ENCODE measurements around the gene MRGPRG. TPM values are rescaled to one million over a fixed set of nuclear protein-coding genes. Genes with fewer than 3 reads are reported as not detected.

Gene MRGPRG
- total RNA-seq, 1 donor from 2014 or later = not detected

DNA sequence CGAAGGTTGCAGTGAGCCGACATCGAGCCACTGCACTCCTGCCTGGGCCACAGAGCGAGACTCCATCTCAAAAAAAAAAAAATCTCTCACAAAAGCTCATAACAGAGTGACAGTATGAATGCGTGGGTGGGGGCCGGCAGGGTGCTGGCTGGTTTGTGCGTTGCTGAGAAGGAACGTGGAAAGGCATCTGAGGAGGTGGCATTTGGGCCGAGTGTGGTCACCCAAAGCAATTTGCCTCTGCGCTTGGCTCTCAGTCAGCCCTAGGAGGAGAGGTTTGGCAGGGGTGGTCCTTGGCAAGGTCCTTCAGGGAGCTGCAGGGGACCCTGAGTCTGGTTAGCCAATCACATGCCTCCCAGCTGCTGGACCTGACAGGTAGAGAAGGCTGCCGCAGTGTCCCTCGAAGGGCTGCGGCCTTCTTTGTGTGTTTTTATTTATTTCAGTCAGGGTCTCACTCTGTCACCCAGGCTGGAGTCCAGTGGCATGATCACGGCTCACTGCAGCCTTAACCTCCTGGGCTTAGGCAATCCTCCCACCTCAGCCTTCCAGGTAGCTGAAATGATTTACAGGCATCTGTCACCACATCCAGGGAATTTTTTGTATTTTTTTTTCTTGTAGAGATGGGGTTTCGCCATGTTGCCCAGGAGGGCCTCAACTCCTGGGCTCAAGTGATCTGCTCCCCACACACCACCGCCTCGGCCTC is 30.0 kb downstream of the MRGPRG start:
- no peak for ATAC-seq
- intact Hi-C loops (cut with DNase I) = no loop called here
- no peak for DNase-seq (ENCODE audit: missing footprints)

DNA sequence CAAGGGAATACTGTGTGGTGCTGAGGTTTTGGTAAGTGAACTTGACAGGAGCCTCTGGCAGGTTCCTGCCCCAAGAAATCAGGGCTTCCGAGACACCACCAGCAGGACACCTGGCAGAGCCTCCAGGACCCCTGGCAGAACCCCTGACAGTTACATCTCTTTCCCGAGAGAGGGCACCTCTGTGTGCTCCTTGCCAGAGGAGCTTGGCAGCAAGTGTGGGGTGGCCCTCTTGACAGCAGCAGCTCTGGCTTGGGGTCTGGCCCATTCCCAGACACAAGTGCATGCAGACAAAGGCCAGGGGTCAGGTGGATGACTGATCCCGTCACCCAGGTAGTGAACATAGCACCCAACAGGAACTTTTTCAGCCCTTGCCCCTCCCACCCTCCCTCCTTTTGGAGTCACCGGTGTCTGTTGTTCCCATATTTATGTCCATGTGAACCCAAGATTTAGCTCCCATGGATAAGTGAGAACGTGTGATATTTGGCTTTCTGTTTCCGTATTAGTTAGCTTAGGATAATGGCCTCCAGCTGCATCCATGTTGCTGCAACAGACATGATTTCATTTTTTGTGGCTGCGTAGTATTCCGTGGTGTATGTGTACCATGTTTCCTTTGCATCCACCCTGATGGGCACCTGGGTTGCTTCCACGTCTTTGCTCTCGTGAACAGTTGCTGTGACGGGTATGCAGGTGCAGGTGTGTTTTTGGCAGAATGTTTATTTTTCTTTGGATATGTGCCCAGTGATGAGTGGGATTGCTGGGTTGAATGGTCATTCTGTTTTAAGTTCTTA is 32.3 kb downstream of the MRGPRG start:
- intact Hi-C loops (cut with DNase I) = no loop called here
- DNase-seq (ENCODE audit: missing footprints) (no peak), ATAC-seq (no peak)

DNA sequence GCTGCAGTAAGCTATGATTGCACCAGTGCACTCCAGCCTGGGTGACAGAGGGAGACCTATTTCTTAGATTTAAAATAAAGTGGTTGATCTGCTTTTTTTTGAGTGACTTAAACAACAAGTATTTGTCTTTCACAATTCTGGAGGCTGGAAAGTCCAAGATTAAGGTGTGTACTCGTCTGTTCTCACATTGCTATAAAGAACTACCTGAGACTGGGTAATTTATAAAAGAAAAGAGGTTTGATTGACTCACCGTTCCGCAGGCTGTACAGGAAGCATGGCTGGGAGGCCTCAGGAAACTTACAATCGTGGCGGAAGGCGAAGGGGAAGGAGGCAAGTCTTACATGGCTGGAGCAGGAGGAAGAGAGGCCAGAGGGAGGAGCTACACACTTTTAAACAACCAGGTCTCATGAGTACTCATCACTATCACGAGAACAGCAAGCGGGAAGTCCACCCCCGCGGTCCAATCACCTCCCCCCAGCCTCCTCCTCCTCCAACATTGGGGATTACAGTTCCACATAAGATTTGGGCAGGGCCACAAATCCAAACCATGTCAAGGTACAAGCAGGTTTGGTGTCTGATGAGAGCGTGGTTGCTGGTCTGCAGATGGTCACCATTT is 33.8 kb downstream of the MRGPRG start:
- DNase-seq (ENCODE audit: missing footprints) (no peak), ATAC-seq (no peak)
- intact Hi-C loops (cut with DNase I) = no loop called here

DNA sequence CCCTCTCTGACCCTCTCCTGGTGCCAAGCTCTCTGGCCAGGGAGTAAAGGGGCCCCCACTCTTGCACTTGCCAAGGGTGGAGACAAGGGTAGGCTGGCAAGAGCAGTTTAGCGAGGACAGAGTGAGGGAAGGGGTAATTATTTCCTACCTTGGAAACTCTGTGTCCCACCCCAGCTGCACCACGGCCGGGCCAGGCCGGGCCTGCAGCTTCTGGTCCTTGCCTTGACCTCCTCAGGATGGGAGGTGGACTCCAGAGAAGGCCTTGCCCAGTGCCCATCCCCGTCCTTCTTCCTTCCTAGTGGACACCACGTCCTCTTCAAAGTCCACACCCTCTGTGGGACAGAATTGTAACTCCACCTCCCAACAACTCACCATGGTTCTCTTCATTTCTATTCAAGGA is 35.1 kb downstream of the MRGPRG start:
- intact Hi-C loops (cut with DNase I) = no loop called here
- ATAC-seq (no peak), DNase-seq (ENCODE audit: missing footprints) (no peak)

DNA sequence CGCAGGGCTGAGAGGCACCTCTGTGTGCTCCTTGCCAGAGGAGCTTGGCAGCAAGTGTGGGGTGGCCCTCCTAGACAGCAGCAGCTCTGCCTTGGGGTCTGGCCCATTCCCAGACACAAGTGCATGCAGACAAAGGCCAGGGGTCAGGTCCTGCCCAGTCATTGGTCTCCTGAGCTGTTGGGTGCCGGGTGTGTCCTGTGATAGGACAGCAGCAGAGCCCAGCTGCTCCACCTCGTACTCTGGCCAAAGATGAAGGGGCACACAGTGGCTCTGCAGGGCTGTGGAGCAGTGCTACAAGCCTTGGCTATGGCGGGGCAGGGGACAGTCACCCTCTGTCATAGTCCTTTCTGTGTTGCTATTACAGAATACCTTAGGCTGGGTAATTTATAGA is 36.2 kb downstream of the MRGPRG start:
- intact Hi-C loops (cut with DNase I) = no loop called here
- no peak for DNase-seq (ENCODE audit: missing footprints)
- ATAC-seq = no peak

DNA sequence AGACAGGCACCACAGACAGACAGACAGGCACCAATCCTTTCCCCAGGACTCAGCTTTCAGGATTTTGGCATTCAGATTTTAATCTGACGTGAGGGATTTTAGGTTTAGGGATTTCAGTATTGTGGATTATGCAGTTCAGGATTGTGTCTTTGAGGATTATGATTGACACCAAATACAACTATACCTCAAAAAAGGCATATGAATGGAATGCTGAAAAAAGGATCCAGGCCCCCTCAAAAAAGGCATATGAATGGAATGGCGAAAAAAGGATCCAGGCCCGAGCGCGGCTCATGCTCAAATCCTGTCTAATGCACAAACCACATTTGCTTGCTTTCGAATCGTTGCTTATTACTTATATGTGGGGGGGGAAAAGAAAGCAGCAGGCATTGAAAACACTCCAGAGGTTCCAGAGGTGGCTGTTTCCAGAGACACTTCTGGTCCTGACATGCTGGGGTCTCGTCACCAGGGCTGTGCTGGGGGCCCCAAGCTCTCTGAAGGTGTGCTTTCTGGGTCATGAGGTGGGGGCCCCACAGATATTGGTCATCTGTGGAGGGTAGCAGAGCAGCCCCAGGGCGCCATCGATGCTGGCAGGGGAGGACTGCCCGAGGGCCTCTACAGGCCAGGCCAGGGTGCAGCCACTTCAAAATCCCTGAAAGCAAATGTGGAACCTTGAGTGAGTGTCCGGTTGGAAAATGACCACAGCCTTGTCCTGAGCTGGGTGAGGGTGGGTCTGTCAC is 36.7 kb downstream of the MRGPRG start:
- intact Hi-C loops (cut with DNase I) = no loop called here
- DNase-seq (ENCODE audit: missing footprints) (no peak), ATAC-seq (no peak)

DNA sequence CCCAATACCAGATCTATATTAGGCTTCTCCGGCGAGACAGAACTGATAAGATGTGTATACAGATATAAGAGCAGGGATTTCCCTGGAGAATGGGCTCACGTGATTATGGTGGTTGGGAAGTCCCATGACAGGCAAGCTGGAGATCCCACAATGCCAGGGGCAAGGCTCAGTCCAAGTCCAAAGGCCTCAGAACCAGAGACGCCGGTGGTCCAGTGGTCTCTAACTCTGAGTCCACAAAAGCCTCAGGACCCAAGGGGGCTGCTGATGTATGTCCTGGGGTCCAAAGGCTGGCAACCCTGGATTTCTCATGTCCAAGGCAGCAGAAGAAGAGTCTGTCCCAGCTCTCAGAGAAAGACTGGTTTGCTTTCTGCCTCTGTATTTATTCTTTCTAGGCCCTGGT is 37.7 kb downstream of the MRGPRG start:
- intact Hi-C loops (cut with DNase I) = no loop called here
- no peak for ATAC-seq
- DNase-seq (ENCODE audit: missing footprints) = no peak

DNA sequence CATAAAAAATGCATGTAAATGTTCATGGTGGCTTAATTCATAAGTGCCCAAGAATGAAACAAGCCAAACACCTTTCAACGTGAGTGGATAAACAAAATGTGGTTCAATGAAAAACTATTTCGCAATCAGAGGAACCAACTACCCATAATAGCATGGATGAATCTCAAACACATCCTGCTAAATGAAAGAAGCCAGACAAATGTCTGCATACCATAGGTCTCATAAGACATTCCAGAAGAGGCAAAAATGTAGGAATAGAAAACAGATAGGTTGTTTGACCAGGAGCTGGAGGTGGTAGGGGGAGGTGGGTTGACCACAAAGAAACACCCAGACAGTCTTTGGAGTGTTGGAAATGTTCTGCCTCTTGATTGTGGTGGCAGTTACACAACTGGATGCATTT is 40.3 kb downstream of the MRGPRG start:
- DNase-seq (ENCODE audit: missing footprints) (no peak), ATAC-seq (no peak)
- intact Hi-C loops (cut with DNase I) = no loop called here

DNA sequence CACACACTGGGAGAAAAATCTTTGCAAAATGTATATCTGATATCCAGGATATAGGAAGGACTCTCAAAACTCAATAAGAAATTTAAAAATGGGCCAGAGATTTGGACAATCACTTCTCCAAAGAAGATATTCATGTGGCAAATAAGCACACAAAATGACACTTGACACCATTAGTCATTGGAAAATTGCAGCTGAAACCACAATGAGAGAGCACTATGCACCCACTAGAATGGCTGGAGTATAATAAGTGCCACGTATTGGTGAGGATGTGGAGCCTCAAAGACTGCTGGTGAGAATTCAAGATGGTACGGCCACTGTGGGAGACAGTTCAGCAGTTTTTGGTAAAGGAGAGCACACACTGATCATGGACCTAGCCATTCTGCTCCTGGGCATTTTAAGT is 40.7 kb downstream of the MRGPRG start:
- ATAC-seq (no peak), DNase-seq (ENCODE audit: missing footprints) (no peak)
- intact Hi-C loops (cut with DNase I) = no loop called here

DNA sequence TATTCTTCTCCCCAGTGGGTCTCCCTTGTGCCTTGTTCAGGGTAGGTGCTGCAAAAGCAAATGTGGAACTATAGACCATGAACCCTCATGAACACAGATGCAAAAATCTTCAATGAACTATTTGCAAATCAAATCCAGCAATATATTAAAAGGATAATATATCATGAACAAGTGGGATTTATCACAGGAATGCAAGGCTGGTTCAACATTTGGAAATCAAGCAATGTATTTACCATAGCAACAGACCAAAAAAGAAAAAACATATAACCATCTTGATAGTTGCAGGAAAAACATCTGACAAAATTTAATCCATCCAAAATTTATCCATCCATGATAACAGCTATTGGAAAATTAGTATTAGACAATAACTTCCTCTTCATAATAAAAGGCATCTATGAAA is 42.1 kb downstream of the MRGPRG start:
- ATAC-seq (no peak), DNase-seq (ENCODE audit: missing footprints) (no peak)
- intact Hi-C loops (cut with DNase I) = no loop called here

DNA sequence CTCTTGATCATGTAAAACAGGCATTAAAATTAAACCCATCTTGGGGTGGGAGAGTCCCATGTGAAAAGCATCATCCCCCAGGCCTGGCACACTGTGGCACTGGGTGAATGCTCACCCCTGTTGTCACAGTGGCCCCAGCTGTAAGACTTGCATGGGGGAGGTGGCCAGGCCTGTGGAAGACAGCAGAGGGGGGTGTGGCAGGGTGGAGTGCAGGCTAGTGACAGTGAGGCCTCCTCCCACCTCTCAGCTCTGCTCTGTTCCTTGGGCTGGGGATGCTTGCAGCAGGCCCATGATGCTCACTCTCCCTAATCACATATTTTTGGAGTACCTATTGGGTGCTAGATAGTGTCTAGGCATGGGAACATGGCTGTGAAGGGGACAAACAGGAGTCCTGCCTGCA is 43.4 kb downstream of the MRGPRG start:
- intact Hi-C loops (cut with DNase I) = no loop called here
- no peak for DNase-seq (ENCODE audit: missing footprints)
- ATAC-seq = no peak

DNA sequence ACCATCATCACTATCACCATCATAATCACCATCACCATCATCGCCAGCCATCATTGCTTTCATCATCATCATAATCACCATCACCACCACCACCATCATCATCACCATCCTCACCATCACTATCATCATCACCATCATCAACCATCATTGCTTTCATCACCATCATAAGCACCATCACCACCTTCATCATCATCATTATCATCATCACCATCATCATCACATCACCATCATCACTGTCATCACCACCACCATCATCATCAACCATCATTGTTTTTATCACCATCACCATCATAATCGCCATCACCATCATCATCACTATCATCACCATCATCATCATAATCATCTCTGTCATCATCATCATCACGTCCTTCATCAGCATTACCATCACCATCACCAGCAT is 44.2 kb downstream of the MRGPRG start:
- no peak for ATAC-seq
- intact Hi-C loops (cut with DNase I) = no loop called here

DNA sequence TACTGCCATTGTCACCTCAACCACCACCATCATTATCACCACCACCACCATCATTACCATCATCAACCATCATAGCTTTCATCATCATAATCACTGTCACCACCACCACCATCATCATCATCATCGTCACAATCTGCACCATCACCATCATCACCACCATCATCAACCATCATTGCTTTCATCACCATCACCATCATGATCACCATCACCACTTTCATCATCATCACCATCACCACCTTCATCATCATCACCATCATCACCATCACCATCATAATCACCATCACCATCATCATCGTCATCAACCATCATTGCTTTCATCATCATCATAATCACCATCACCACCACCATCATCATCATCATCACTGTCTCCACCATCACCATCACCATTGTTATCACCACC is 44.8 kb downstream of the MRGPRG start:
- ATAC-seq (no peak), DNase-seq (ENCODE audit: missing footprints) (no peak)
- intact Hi-C loops (cut with DNase I) = no loop called here

More for the DNA sequence above, 44.2 kb downstream of the MRGPRG start:
- no peak for DNase-seq (ENCODE audit: missing footprints)

DNA sequence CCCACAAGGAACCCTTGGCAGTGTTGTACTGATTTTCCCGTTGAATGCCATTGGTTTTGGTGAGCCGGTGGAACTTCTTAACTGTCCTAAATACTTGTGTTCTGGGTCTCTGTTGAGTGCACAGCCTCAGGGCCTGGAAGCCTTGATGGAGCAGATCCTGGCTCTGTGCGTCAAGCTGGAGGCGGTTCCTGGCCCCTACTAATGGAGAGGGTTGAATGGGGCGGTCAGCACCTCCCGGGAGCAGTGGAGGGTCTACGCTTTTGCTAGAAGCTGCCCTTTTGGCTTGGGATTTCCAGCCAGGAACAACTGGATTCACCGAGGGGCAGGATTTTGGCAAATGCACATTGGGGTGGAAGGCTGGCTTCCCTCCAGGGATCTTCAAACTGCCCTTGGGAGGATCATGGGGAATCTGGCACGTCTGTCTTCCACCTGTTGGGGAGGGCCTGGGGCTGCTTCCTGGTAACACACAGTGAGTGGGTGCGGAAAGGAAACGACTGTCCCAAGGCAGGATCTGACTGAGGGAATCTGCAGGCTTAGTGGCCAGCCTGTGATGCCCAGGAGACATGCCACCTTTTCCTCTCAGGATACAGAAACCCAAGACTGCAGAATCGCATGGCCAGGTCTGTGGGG is 46.6 kb downstream of the MRGPRG start:
- intact Hi-C loops (cut with DNase I) = no loop called here
- ATAC-seq (no peak), DNase-seq (ENCODE audit: missing footprints) (no peak)

DNA sequence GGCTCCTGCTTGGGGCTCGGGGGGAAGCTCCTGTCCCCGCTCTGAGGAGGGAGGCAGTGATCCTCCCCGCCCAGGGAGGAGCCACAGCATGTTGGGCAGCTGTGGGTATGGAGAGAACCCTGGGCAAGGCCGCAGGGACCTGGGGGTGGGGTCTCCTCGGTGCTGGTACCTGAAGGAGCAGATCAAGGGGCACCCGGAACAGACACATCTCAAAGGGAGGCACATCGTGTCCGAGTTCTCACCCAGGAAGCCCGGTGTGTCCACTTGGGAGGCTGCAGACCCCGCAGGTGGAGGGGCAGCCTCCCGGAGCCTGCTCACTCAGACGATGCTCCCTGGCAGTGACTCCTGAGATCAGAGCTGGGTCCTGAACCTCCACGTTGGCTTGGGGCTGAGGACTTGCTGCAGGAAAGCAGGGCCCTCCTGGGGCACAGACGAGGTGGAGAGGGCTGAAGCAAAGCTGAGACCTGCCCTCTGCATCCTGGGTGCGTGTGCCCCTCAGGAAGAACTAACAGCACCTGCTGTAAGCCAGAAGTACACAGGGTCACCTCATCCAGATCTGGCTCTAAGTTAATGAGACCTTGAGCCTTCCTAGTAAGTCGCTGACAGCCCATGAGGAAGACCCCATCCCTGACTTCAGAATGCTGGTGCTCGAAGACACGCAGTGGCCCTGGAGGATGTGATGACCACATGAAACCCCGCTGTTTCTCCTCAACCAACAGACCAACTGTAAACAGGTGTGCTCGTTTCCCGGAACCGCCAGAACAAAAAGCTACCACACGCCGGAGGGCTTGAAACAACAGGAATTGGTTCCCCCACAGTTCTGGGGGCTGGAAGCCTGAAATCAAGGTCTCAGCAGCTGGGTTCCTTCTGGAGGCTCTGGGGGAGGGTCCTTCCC is 47.6 kb downstream of the MRGPRG start:
- intact Hi-C loops (cut with DNase I) = no loop called here
- peak; percentile 21 for DNase-seq (ENCODE audit: missing footprints)
- no peak for ATAC-seq

DNA sequence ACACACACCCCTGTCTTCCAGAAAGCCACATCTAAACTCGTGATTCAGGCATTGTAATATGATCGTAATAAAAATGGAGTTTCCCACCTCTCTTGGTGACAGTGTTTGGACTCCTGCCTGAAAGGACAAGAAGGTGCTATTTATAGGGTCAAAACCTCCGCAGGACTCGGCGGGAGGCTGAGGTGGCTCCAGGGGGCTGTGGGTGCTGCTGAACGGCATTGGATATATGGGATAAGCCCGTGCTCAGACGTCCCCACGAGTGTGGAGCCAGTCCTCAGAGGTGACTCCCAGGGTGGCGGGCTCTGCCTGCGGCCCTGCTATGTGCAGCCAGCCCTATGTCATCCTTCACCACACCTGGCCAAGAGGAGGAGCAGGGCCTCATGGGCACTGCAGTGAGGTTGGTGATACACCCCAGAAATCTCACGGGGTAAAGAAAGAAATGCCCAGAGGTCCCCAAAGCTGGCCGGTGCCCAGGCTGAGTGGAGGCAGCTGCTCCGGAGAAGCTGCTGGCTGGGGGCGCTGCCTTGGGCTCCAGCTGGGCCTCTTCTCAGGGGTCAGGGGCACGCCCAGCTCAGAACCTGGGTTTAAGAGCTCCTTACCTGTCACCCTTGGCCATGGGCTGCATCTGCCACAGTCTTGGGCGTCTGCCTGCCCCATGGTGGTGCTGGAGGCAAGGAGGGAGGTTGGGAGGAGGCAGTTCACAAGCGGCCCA is 48.4 kb downstream of the MRGPRG start:
- intact Hi-C loops (cut with DNase I) = no loop called here
- DNase-seq (ENCODE audit: missing footprints) = peak; percentile 43
- ATAC-seq = peak; percentile 1

DNA sequence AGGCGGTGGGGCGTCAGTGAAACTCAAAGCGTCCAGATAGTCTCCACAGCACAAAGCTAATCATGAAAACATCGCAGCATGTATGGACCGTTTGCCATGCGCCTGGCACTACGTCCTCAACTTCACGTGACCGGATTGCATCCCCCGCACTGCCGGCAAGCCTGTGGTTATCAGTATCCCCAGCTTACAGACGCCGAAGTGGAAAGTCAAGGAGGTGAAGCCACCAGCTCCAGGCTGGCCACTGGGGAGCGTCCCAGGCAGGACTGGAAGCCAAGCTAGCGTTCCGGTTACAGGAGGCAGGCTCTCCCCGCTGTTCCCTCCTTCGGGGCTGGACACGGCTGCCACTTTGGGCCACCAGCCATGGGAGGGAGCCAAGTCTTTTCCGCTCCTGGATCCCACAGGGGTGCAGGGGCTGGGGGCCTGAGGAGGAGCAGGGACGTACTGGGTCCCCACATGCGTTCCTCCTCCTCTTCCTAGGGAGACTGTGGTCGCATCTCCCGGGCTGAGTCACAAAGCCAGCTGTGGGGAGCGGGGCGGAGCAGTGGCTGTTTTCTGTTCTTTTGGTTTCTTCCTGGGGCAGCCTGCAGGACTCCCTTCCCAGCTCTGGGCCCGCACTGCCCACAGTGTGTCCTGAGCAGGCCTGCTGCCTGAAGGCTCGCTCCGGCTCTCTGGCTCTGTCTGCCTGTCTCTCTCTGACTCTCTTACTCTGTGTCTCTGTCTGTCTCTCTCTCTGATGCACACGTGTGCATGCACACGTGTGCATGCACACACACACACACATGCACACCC is 49.2 kb downstream of the MRGPRG start:
- peak; percentile 68 for DNase-seq (ENCODE audit: missing footprints)
- intact Hi-C loops (cut with DNase I) = no loop called here
- ATAC-seq = peak; percentile 62

Data from Right ventricle myocardium inferior (tissue), 1 donor.